Tibial artery (tissue), 4 donors: ENCODE results near the gene GSC2.

Source experiments
- DNase-seq, 2 donors: peaks; one replicate each; pipeline ENCODE4 v3.0.0-alpha.2; 2019
- H3K27ac ChIP-seq, 2 donors: fragments of 200-600 bp; sonication (generic) in 1 of 2; 1 replicate in 1 of 2; 2 replicates in 1 of 2; pipeline ENCODE4 v1.5.1; 2018 to 2019; ENCODE audit warnings: mild to moderate bottlenecking in 1 of 2
- H3K27me3 ChIP-seq, 2 donors: fragments of 200-600 bp; sonication (generic) in 1 of 2; one replicate each; pipeline versions ENCODE4 v1.5.1 to v1.6.0; 2016 to 2019
- H3K36me3 ChIP-seq, 3 donors: fragments of 200-600 bp; sonication (generic) in 2 of 3; one replicate each; pipeline ENCODE4 v1.5.1; 2016 to 2019; ENCODE audit warnings: mild to moderate bottlenecking in 2 of 3
- H3K4me1 ChIP-seq, 4 donors: fragments of 200-600 bp; sonication (generic) in 2 of 4; 1 replicate in 3 of 4; 2 replicates in 1 of 4; pipeline ENCODE4 v1.5.1; 2016 to 2019
- H3K4me3 ChIP-seq, 2 donors: fragments of 200-600 bp; sonication (generic) in 1 of 2; 1 replicate in 1 of 2; 2 replicates in 1 of 2; pipeline ENCODE4 v1.5.1; 2018 to 2019; ENCODE audit warnings: mild to moderate bottlenecking in 2 of 2
- H3K9me3 ChIP-seq, 3 donors: fragments of 200-600 bp; sonication (generic) in 1 of 3; one replicate each; pipeline ENCODE4 v1.5.1; 2016 to 2019
- CTCF ChIP-seq, 2 experiments: fragments of 200-600 bp in 1 of 2; fragments of 450-650 bp in 1 of 2; IDR thresholded peaks; one replicate each; pipeline ENCODE4 v1.5.1; 2017 to 2019; ENCODE audit warnings: antibody characterized with exemption in 2 of 2, mild to moderate bottlenecking in 1 of 2, moderate library complexity in 1 of 2
- intact Hi-C: fragments of 100-400 bp; cut with DNase I; formaldehyde crosslinking; loops from one replicate; pipeline ENCODE4 v1.15.0; 2023; ENCODE audit warnings: low total_unique reads

The GSC2 gene

GRCh38 chr22:19173047-19174035 is 23.2 kb upstream of the GSC2 start:
- peak overlapping the region in 1 of 2 donors; percentile 67 for H3K27ac ChIP-seq
- no peak overlapping the region for H3K4me3 ChIP-seq
- peaks cover 6 to 87% (median 72%) of the 10 kb centered on the region in 4 donors for H3K4me1 ChIP-seq
- H3K9me3 ChIP-seq, result no peaks in the 10 kb centered on the region
- no peak for TF ChIP-seq CTCF (IDR thresholded peaks at IDR 0.05)
- intact Hi-C loops, result no loop called here
- H3K27me3 ChIP-seq, result peaks cover 0 to 16% of the 10 kb centered on the region in 2 donors
- H3K36me3 ChIP-seq, result peaks cover 0 to 12% (median 0%) of the 10 kb centered on the region in 3 donors
- DNase-seq, result no peak

- Histone ChIP-seq H3K27me3 (peaks cover 0 to 25% of the 10 kb centered on the region in 2 donors), H3K27ac (peak overlapping the region; percentile 79 to 96), H3K4me3 (peak overlapping the region; percentile 67 to 95), H3K36me3 (peaks cover 0 to 12% (median 0%) of the 10 kb centered on the region in 3 donors), H3K4me1 (peaks cover 6 to 81% (median 67%) of the 10 kb centered on the region in 4 donors), H3K9me3 (no peaks in the 10 kb centered on the region)
- intact Hi-C loops, result no loop called here
- TF ChIP-seq CTCF (IDR thresholded peaks at IDR 0.05), result no peak
- no peak for DNase-seq
These were observed 22.3 kb upstream of the GSC2 start for GRCh38 chr22:19172213-19173046.

- Histone ChIP-seq H3K36me3 (no peaks in the 10 kb centered on the region), H3K4me3 (peak overlapping the region in 1 of 2 donors; percentile 31), H3K9me3 (no peaks in the 10 kb centered on the region), H3K4me1 (peaks cover 6 to 56% (median 49%) of the 10 kb centered on the region in 4 donors), H3K27ac (no peak overlapping the region), H3K27me3 (peaks cover 0 to 43% of the 10 kb centered on the region in 2 donors)
- no peak for DNase-seq
- TF ChIP-seq CTCF (IDR thresholded peaks at IDR 0.05), result no peak
- intact Hi-C loops, result no loop called here
These were observed 19.8 kb upstream of the GSC2 start for GRCh38 chr22:19169947-19170318.

GRCh38 chr22:19169002-19169946 is 19.2 kb upstream of the GSC2 start:
- Histone ChIP-seq H3K4me1 (peaks cover under 1 to 49% (median 42%) of the 10 kb centered on the region in 4 donors), H3K9me3 (no peaks in the 10 kb centered on the region), H3K36me3 (no peaks in the 10 kb centered on the region), H3K4me3 (peak overlapping the region; percentile 17 to 31), H3K27ac (no peak overlapping the region), H3K27me3 (peaks cover 0 to 49% of the 10 kb centered on the region in 2 donors)
- no peak for DNase-seq
- no peak for TF ChIP-seq CTCF (IDR thresholded peaks at IDR 0.05)
- intact Hi-C loops, result no loop called here
